Breast epithelium (tissue), 3 donors: ENCODE results near the gene ERGIC1.

ENCODE experiments used
- POLR2A ChIP-seq: fragments of 450-650 bp; IDR thresholded peaks from one replicate; pipeline ENCODE4 v1.6.1; 2016; ENCODE audit warnings: antibody characterized with exemption, mild to moderate bottlenecking, moderate library complexity
- POLR2AphosphoS5 ChIP-seq, 3 donors: sonication (generic); formaldehyde crosslinking; IDR thresholded peaks; one replicate each; pipeline ENCODE4 v1.6.1; 2017; ENCODE audit warnings: antibody characterized with exemption in 3 of 3
- TF ChIP-seq, protein P1 (sequence below), 3 donors: fragments of 450-650 bp; IDR thresholded peaks; one replicate each; pipeline ENCODE4 v1.5.1; 2016 to 2017; ENCODE audit warnings: antibody characterized with exemption in 3 of 3, mild to moderate bottlenecking in 3 of 3, moderate library complexity in 3 of 3

DNA sequence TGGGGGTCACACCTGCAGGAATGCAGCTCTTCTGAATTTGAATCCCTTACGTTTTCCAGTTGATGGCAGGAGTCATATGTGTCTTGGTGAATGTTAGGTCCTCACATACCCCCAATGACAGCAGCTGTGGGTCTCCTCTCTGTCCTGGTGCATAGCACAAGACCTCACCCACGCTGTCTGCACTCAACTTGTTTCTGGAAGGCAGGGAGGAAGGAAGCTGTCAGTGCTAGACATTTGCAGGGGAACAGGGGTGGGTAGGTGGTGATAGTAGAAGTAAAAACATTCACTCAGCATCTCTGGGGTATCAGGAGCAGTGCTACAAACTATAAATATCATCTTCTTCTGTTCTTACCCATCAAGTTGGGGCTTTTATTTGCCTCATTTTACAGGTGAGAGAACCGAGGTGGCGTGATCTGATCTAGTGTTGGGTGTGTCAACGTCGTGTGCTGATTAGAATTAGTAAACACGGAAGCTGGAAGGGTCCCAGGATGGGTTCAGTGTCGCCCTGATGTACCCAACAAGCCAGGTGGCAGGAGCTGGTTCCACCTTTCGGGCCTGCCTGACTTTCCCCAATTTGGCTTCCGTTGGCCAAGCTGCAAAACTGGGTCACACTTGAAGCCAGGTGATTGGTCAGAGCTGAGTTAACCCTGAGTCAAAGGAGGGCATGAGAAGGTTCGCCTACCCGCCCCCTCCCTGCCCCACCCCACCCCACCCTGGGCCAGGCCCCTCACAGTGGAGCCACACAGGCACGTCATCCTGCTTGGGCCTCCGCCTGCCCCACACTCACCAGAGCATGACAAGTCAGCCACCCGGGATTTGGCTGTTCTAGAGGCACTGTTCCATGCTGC is 15.8 kb downstream of the ERGIC1 start:
- TF ChIP-seq POLR2A (no peak), POLR2AphosphoS5 (IDR thresholded peaks at IDR 0.05) (no peak)
- TF ChIP-seq, protein P1, sequence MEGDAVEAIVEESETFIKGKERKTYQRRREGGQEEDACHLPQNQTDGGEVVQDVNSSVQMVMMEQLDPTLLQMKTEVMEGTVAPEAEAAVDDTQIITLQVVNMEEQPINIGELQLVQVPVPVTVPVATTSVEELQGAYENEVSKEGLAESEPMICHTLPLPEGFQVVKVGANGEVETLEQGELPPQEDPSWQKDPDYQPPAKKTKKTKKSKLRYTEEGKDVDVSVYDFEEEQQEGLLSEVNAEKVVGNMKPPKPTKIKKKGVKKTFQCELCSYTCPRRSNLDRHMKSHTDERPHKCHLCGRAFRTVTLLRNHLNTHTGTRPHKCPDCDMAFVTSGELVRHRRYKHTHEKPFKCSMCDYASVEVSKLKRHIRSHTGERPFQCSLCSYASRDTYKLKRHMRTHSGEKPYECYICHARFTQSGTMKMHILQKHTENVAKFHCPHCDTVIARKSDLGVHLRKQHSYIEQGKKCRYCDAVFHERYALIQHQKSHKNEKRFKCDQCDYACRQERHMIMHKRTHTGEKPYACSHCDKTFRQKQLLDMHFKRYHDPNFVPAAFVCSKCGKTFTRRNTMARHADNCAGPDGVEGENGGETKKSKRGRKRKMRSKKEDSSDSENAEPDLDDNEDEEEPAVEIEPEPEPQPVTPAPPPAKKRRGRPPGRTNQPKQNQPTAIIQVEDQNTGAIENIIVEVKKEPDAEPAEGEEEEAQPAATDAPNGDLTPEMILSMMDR (IDR thresholded peaks at IDR 0.05) = no peak
